Endothelial cell of umbilical vein (primary cell): ENCODE data around the gene S100A14. TPM values are rescaled to one million over a fixed set of nuclear protein-coding genes. Genes with fewer than 3 reads are reported as not detected.

Experiments used
- BruUV-seq: library from RNA; stranded (reverse); fragments of 400-500 nt; replicated peaks from 2 replicates; lab custom pipeline; 2021; lab: Mats Ljungman, UMichigan
- CTCF ChIA-PET: fragments of 300-600, 350-600 bp; sonication (Branson Sonifier 250); formaldehyde crosslinking; loops from one replicate; lab custom pipeline; 2021; ENCODE audit warnings: antibody characterized with exemption, inconsistent platforms; lab: Charles Lee
- POLR2A ChIA-PET: fragments of 300-600, 350-600 bp; sonication (Branson Sonifier 250); formaldehyde crosslinking; loops from one replicate; lab custom pipeline; 2021; ENCODE audit warnings: antibody characterized with exemption, inconsistent platforms; lab: Charles Lee
- DNase-seq: peaks from one replicate; pipeline ENCODE4 v3.0.0-alpha.2; 2011; ENCODE audit warnings: low read depth, low spot score
- FAIRE-seq: peaks from 2 replicates; lab custom pipeline; 2011; peaks lifted over from hg19 to GRCh38; lab: Jason Lieb, UNC
- H2AFZ ChIP-seq: 2 replicates; pipeline ENCODE4 v1.6.0; 2012; ENCODE audit warnings: low read depth, low read length, control low read depth, inconsistent platforms
- H3K27ac ChIP-seq: 2 replicates; pipeline ENCODE4 v1.5.1; 2011; ENCODE audit warnings: low read depth, mild to moderate bottlenecking, control low read depth, low read length, moderate library complexity; ENCODE audit not compliant: insufficient read depth
- H3K27me3 ChIP-seq, 2 experiments: 2 replicates each; pipeline versions ENCODE4 v1.6.0 to v1.6.1; 2011; ENCODE audit warnings: low read length in 2 of 2, mixed read lengths in 1 of 2; ENCODE audit not compliant: control insufficient read depth in 2 of 2, insufficient read depth in 2 of 2
- H3K36me3 ChIP-seq, 2 experiments: 2 replicates in 1 of 2; 3 replicates in 1 of 2; pipeline ENCODE4 v1.5.1; 2011; ENCODE audit warnings: low read length in 2 of 2, mild to moderate bottlenecking in 1 of 2, moderate library complexity in 1 of 2; ENCODE audit not compliant: control insufficient read depth in 2 of 2, insufficient read depth in 2 of 2; ENCODE audit errors: extremely low read depth in 1 of 2
- H3K4me1 ChIP-seq: 3 replicates; pipeline ENCODE4 v1.5.1; 2011; ENCODE audit warnings: mild to moderate bottlenecking, low read length; ENCODE audit not compliant: control insufficient read depth, insufficient read depth; ENCODE audit errors: extremely low read depth
- H3K4me2 ChIP-seq: 2 replicates; pipeline ENCODE4 v1.6.1; 2011; ENCODE audit warnings: low read length, control low read depth, mixed read lengths; ENCODE audit not compliant: insufficient read depth
- H3K4me3 ChIP-seq, 3 experiments: fragments of 200-600 bp in 1 of 3; sonication (generic), shearing (Covaris generic) in 1 of 3; replicated peaks in 1 of 3; 2 replicates each; pipeline ENCODE4 v1.5.1; 2011 to 2016; ENCODE audit warnings: control low read depth in 3 of 3, low read length in 3 of 3, mild to moderate bottlenecking in 2 of 3, inconsistent platforms in 1 of 3, low read depth in 1 of 3, moderate library complexity in 1 of 3; ENCODE audit not compliant: insufficient read depth in 1 of 3
- H3K79me2 ChIP-seq: 2 replicates; pipeline ENCODE4 v1.6.0; 2012; ENCODE audit warnings: low read length, inconsistent platforms; ENCODE audit not compliant: control insufficient read depth, insufficient read depth
- H3K9ac ChIP-seq: replicated peaks from 2 replicates; pipeline ENCODE3; 2011; ENCODE audit warnings: low read length, control low read depth; ENCODE audit not compliant: insufficient read depth; ENCODE audit errors: extremely low read depth
- H3K9me1 ChIP-seq: replicated peaks from 3 replicates; pipeline ENCODE4 v1.6.0; 2011; ENCODE audit warnings: mild to moderate bottlenecking, low read length; ENCODE audit not compliant: control insufficient read depth, insufficient read depth; ENCODE audit errors: extremely low read depth
- H3K9me3 ChIP-seq: replicated peaks from 2 replicates; pipeline ENCODE4 v1.5.1; 2012; ENCODE audit warnings: low read length, inconsistent platforms; ENCODE audit not compliant: control insufficient read depth, insufficient read depth
- H4K20me1 ChIP-seq: replicated peaks from 2 replicates; pipeline ENCODE3; 2011; ENCODE audit warnings: mild to moderate bottlenecking, low read length; ENCODE audit not compliant: control insufficient read depth, insufficient read depth; ENCODE audit errors: extremely low read depth
- EZH2 ChIP-seq: IDR thresholded peaks from 2 replicates; pipeline ENCODE4 v1.6.1; 2012; ENCODE audit warnings: borderline replicate concordance, low read depth, mild to moderate bottlenecking, moderate library complexity, low read length, inconsistent platforms; ENCODE audit not compliant: severe bottlenecking
- FOS ChIP-seq: IDR thresholded peaks from 2 replicates; pipeline ENCODE4 v1.6.1; 2011; ENCODE audit warnings: mild to moderate bottlenecking, low read length, moderate library complexity, borderline replicate concordance; ENCODE audit not compliant: insufficient read depth
- GATA2 ChIP-seq: IDR thresholded peaks from 2 replicates; pipeline ENCODE4 v1.7.0; 2011; ENCODE audit warnings: low read depth, mild to moderate bottlenecking, moderate library complexity, mixed read lengths, low read length; ENCODE audit not compliant: insufficient read length, insufficient read depth
- JUN ChIP-seq: IDR thresholded peaks from 2 replicates; pipeline ENCODE4 v1.6.1; 2011; ENCODE audit warnings: borderline replicate concordance, low read depth; ENCODE audit not compliant: insufficient read length, insufficient read depth
- MYC ChIP-seq: IDR thresholded peaks from one replicate; pipeline ENCODE4 v1.6.1; 2011; ENCODE audit warnings: mild to moderate bottlenecking, low read depth, low read length
- POLR2AphosphoS5 ChIP-seq: IDR thresholded peaks from 2 replicates; pipeline ENCODE4 v1.6.1; 2012; ENCODE audit warnings: low read depth, mild to moderate bottlenecking, control low read depth, low read length, moderate library complexity; ENCODE audit not compliant: insufficient read depth
- dilution Hi-C: fragments of 300-500 bp; cut with MboI; formaldehyde crosslinking; loops from one replicate; pipeline ENCODE4 v1.15.0; 2019; ENCODE audit warnings: low sequenced_read_pairs; ENCODE audit not compliant: extremely low pct_ligation_motif_present
- intact Hi-C: fragments of 100-400 bp; cut with micrococcal nuclease; formaldehyde crosslinking; loops from one replicate; pipeline ENCODE4 v1.10.0; 2022
- polyA plus RNA-seq, 4 experiments: library from polyadenylated mRNA; depleted of rRNA in 3 of 4; stranded (reverse) in 3 of 4; unstranded in 1 of 4; fragments of >200 nt; gene quantifications; 2 replicates each; pipeline versions ENCODE4 v1.2.1 to v1.2.3, GENCODE V29; 2011 to 2012; ENCODE audit warnings: missing spikeins in 1 of 4
- total RNA-seq: library from RNA; stranded (reverse); gene quantifications from 2 replicates; pipeline ENCODE4 v1.2.3, GENCODE V29; 2021
- TF ChIP-seq, protein P1 (sequence below): IDR thresholded peaks from 2 replicates; pipeline ENCODE4 v1.6.1; 2011; ENCODE audit not compliant: insufficient read depth, insufficient read length
- TF ChIP-seq, protein P2 (sequence below), 2 donors: IDR thresholded peaks; 1 replicate in 1 of 2; 2 replicates in 1 of 2; pipeline ENCODE4 v1.5.1; 2011; ENCODE audit warnings: low read length in 2 of 2, mild to moderate bottlenecking in 2 of 2, moderate library complexity in 2 of 2, control low read depth in 1 of 2, inconsistent platforms in 1 of 2, low read depth in 1 of 2; ENCODE audit not compliant: insufficient read depth in 1 of 2; ENCODE audit errors: extremely low read depth in 1 of 2

The S100A14 gene
- total and polyA plus RNA-seq, 2 donors (not counting 3 experiments of a cell fraction or from before 2014, with no cell fraction given): 0.10 TPM; not detected in 1

DNA sequence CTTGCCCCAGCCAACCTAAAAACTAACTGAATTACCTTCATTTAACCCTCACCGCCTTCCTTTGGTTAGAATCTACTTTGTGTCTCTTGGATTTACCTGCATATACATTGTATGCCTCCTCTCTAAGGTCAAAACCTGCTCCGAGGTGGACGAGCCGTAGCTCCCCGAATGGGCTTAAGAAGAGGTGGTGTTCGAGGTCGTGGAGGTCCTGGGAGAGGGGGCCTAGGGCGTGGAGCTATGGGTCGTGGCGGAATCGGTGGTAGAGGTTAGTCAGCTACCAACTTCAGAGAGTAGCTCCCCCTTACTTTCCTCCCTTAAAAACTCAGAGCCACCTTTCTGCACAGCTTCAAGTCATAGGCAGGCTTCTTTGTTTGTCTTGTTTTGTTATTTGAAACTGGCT, 27.0 kb upstream of the S100A14 start:
- ChIA-PET CTCF (interaction anchor here (0.8 to 2.3 kb wide), 5 partner anchors 8 to 133 kb away, joined by 3 to 11 read pairs (median 6); partner anchors contain the start of gene S100A13), POLR2A (interaction anchor here (0.6 to 2.1 kb wide), 4 partner anchors 9 to 71 kb away, joined by 3 to 12 read pairs (median 4); partner anchors contain the start of genes CHTOP and S100A13)
- H3K9ac ChIP-seq: no peak overlapping the region
- BruUV-seq: no TSS peak
- H3K27me3 ChIP-seq: no peaks in the 10 kb centered on the region
- no peak overlapping the region for H3K4me3 ChIP-seq
- H3K27ac ChIP-seq: no peak overlapping the region
- peaks cover 2% of the 10 kb centered on the region for H4K20me1 ChIP-seq
- H3K9me1 ChIP-seq: no peaks in the 10 kb centered on the region
- H3K4me1 ChIP-seq: no peaks in the 10 kb centered on the region
- FAIRE-seq (no peak), DNase-seq (no peak)
- peaks cover 19% of the 10 kb centered on the region for H3K79me2 ChIP-seq
- intact Hi-C loops (no loop called here), dilution Hi-C loops (no loop called here)
- no peak overlapping the region for H2AFZ ChIP-seq
- peaks cover 45 to 46% of the 10 kb centered on the region in 2 experiments for H3K36me3 ChIP-seq
- TF ChIP-seq FOS (no peak), POLR2AphosphoS5 (no peak), GATA2 (no peak), MYC (no peak), JUN (no peak), EZH2 (no peak)
- TF ChIP-seq, protein P1, sequence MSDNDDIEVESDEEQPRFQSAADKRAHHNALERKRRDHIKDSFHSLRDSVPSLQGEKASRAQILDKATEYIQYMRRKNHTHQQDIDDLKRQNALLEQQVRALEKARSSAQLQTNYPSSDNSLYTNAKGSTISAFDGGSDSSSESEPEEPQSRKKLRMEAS: no peak
- TF ChIP-seq, protein P2, sequence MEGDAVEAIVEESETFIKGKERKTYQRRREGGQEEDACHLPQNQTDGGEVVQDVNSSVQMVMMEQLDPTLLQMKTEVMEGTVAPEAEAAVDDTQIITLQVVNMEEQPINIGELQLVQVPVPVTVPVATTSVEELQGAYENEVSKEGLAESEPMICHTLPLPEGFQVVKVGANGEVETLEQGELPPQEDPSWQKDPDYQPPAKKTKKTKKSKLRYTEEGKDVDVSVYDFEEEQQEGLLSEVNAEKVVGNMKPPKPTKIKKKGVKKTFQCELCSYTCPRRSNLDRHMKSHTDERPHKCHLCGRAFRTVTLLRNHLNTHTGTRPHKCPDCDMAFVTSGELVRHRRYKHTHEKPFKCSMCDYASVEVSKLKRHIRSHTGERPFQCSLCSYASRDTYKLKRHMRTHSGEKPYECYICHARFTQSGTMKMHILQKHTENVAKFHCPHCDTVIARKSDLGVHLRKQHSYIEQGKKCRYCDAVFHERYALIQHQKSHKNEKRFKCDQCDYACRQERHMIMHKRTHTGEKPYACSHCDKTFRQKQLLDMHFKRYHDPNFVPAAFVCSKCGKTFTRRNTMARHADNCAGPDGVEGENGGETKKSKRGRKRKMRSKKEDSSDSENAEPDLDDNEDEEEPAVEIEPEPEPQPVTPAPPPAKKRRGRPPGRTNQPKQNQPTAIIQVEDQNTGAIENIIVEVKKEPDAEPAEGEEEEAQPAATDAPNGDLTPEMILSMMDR (IDR thresholded peaks at IDR 0.05; ENCODE audit: extremely low read depth in 1 of 2, insufficient read depth in 1 of 2, low read depth in 1 of 2, low read length in 2 of 2): no peak
- H3K4me2 ChIP-seq: no peak overlapping the region
- H3K9me3 ChIP-seq: no peaks in the 10 kb centered on the region
